Ishikawa (cell line): Measurements from ENCODE around the gene GPX7.
A peak's percentile ranks its signal among the peaks of the same experiment; 100 is the strongest.

Experiments
- CEBPB ChIP-seq: IDR thresholded peaks from 2 replicates; pipeline ENCODE4 v1.6.1; 2012
- CREB1 ChIP-seq: IDR thresholded peaks from 2 replicates; pipeline ENCODE4 v1.6.1; 2012; ENCODE audit warnings: low read depth
- EGR1 ChIP-seq: IDR thresholded peaks from 2 replicates; pipeline ENCODE4 v1.6.1; 2012
- EP300 ChIP-seq: IDR thresholded peaks from 2 replicates; pipeline ENCODE4 v1.6.1; 2012; ENCODE audit warnings: borderline replicate concordance
- FOXM1 ChIP-seq: IDR thresholded peaks from 2 replicates; pipeline ENCODE4 v1.6.1; 2012; ENCODE audit warnings: low read depth, borderline replicate concordance
- MAX ChIP-seq: IDR thresholded peaks from 2 replicates; pipeline ENCODE4 v1.6.1; 2012
- NFIC ChIP-seq: IDR thresholded peaks from 2 replicates; pipeline ENCODE4 v1.6.1; 2012
- RAD21 ChIP-seq: IDR thresholded peaks from 2 replicates; pipeline ENCODE4 v1.6.1; 2012; ENCODE audit warnings: low read depth
- REST ChIP-seq: IDR thresholded peaks from 2 replicates; pipeline ENCODE4 v1.6.1; 2012; ENCODE audit warnings: low read depth, mild to moderate bottlenecking
- TAF1 ChIP-seq: IDR thresholded peaks from 2 replicates; pipeline ENCODE4 v1.6.1; 2012; ENCODE audit warnings: low read depth, mild to moderate bottlenecking
- TCF12 ChIP-seq: IDR thresholded peaks from 2 replicates; pipeline ENCODE4 v1.6.1; 2012; ENCODE audit warnings: low read depth
- TEAD4 ChIP-seq: IDR thresholded peaks from 2 replicates; pipeline ENCODE4 v1.6.1; 2012
- USF1 ChIP-seq: IDR thresholded peaks from 2 replicates; pipeline ENCODE4 v1.6.1; 2012
- YY1 ChIP-seq: IDR thresholded peaks from 2 replicates; pipeline ENCODE4 v1.6.1; 2012; ENCODE audit warnings: low read depth
- ZBTB7A ChIP-seq: IDR thresholded peaks from 2 replicates; pipeline ENCODE4 v1.6.1; 2012; ENCODE audit warnings: low read depth

Gene GPX7

DNA sequence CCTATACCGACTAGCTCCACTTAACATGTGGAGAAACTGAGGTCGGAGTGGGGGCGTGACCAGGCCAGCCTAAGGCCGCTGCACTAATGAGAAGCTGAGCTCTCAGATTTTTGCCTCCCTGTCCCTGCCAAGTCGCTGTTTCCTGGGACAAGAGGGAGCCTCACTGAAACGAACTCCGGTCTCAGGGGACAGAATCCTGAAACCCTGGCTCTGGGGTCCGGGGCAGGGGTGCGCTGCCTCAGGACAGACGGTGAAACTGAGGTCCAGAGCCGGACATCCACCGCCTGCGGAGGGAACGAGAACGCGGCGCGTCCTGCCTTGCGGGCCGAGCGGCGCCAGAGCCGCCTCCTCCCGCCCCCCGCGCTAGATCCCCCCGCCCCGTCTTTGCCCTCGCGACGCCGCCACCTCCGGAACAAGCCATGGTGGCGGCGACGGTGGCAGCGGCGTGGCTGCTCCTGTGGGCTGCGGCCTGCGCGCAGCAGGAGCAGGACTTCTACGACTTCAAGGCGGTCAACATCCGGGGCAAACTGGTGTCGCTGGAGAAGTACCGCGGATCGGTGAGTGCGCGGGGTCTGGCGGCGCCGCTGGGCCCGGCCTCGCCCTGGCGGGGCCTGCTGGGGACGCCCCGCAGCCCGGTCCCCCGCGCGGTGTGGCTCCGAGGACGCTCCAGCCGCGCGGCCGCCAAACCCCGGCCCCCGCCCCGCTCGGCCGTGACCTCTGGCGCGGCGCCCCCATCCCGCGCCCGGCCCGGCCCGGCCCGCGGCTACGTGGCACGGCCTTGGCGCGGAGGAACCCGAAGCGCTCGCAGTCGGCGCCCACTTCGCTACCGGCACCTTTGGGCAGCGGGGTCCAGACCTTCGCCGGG is at the start of gene GPX7:
Gene GPX7 (plus strand): TSS at position 381 of the 865 bp plus-strand sequence. CDS start 39 bp downstream, at position 420.
- TF ChIP-seq TAF1 (peak; percentile 43), EGR1 (no peak), NFIC (no peak), EP300 (no peak), MAX (peak; percentile 64; the same call in 1 of the 2 replicates), ZBTB7A (peak; percentile 68)

DNA sequence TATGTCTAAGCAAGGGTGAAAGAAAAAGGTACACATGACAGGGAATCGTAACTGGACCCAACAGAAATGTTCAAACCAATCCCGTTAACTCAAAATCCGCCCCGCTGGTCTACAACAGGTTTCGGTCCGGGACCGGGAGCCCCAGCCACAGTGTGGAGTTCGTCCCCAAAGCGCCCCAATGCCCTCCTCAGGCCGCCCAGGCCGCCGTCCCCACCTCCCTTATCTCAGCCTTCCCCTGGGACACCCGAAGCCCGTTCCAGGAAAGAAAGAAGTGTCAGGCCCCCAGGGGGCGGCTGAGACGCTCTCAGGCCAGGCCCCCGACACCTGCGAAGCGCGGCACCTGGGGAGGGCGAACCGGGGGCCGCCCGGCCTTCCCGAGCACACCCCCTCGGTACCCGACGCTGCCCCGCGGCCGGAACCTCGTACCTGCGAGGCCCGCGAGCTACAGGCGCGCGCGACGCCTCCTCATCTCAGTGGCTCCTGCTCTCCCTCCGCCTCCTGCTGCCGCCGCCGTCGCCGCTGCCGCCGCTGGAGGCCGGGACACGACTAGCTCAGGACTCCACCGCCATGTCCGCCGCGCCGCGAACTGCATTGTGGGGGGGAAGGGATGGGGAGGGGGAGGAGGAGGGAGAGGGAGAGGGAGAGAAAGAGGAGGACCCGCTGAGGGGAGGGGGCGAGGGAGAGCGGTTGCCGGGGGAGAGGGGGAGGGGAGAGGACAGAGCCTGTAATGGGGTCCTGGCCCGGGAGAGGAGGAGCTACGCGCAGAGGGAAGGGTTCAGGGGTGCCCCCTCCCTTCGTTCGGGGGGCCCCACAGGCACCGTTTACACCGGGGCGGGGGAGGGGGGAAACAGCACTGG is 49.4 kb upstream of the GPX7 start, which contains the start of gene TUT4:
Gene TUT4 (minus strand): TSS at position 588 of the 857 bp plus-strand sequence. CDS start 26,812 bp downstream, outside the sequence.
- TF ChIP-seq REST (no peak), FOXM1 (no peak), TAF1 (peak; percentile 80), EGR1 (0 out of 2 replicates have a peak, but pooled peaks have one; percentile 5), EP300 (no peak), CREB1 (no peak), YY1 (peak; percentile 89), CEBPB (no peak), NFIC (no peak), TCF12 (peak; percentile 45; the same call in 1 of the 2 replicates), TEAD4 (no peak), MAX (peak; percentile 67), USF1 (no peak), RAD21 (no peak), ZBTB7A (no peak)

DNA sequence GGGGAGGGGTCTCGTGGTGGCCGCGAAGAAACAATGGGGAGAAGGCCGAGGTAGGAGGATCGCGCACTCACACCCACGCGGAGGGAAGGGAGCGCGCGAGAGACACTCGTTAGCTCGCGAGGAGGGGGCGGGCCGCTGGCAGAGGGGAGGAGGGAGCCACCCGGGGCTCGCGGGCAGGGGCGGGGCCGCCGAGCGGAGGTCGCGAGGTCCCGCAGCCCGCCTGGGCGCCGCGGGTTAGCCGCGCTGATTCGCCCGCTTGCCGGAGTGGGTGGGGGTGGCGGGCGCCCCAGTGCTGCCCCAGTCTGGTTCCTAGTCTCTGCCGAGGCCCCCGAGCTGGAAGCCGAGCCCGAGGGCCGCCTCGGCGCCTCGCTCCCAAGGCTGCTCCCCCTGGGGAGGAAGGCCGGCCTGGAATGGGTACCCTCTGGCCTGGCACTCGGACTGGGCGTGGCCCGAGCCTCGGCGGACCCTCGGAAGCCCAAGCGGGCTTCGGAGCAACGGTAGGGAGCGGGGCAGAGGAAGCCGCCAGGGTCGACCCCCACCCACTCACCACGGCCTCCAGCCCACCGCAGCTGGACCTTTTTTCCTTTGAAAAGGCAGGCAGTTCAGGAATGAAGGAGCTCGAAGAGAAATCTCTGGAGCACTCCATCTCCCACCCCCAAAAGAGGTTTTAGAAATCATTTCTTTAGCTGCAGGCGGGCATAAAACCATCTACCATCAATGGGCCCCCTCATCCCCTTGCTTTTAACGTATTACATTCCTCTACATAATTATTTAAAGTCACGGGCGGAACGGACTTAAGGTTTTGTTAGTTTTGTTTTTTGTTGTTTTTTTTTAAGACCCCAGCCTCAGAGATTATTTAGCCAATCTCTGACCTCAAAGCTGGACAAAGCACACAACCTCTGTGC is 48.6 kb upstream of the GPX7 start:
- TF ChIP-seq CEBPB = no peak
- peak; percentile 91 for TF ChIP-seq ZBTB7A
- peak; percentile 88 for TF ChIP-seq EGR1
- TF ChIP-seq MAX = peak; percentile 40; the same call in 1 of the 2 replicates
- no peak for TF ChIP-seq TCF12
- no peak for TF ChIP-seq RAD21

GRCh38 chr1:52554267-52554640 is 47.9 kb upstream of the GPX7 start:
- TF ChIP-seq FOXM1 = no peak
- no peak for TF ChIP-seq TCF12
- TF ChIP-seq CREB1 = no peak
- no peak for TF ChIP-seq TEAD4
- TF ChIP-seq NFIC = no peak
- no peak for TF ChIP-seq RAD21
- TF ChIP-seq ZBTB7A = no peak
- TF ChIP-seq REST = no peak
- no peak for TF ChIP-seq EGR1
- TF ChIP-seq MAX = no peak
- no peak for TF ChIP-seq USF1
- no peak for TF ChIP-seq YY1
- no peak for TF ChIP-seq EP300
- TF ChIP-seq TAF1 = no peak
- no peak for TF ChIP-seq CEBPB
